HG02623 (cell line): ENCODE data around the gene ATP12A.

Experiments
- ATAC-seq: cut with Tn5 transposase; IDR thresholded peaks from one replicate; pipeline ENCODE4 v1.9.1; 2021; ENCODE audit warnings: moderate library complexity; ENCODE audit not compliant: unreplicated experiment

The ATP12A gene

DNA sequence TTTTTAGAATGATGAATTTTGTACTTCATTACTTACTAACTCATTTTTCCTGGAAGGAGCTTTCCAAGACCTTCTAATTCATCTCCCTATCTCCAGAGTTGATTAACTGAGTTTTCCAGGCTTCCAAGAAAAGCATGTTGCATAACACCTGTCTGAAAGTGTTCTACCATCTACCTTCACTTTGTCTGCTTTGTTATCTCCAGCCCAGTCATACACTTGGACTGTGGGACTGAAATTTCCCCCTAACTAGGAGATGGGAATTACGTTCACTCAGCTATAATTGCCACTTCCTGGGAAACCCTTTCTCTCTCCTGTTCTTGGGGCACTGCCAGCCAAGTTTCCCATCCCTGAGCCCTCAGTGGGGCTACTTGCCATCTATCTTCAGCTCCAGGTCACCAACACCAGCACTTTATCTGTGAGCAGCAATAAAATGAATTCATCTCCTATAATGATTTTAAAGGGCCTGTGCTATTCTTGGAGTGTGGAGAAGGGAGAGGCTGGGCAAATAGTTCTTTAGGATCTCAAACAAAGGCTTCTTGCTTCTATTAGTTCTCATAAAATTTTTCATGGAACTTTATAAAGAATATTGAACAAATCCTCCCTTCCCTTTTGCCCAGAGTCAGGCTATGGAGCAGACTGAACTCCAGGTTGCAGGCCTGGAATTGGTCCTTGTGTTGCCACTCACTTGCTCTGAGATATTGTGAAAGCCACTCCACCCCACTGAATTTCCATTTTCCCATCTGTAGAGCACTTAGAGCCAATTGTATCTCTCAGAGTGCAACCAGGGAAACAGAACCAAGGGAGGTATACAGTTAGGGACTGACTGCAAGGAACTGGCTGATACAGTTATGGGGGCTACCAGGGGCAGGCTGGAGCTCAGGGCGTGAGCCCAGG, 17.8 kb upstream of the ATP12A start:
- ATAC-seq, result no peak

DNA sequence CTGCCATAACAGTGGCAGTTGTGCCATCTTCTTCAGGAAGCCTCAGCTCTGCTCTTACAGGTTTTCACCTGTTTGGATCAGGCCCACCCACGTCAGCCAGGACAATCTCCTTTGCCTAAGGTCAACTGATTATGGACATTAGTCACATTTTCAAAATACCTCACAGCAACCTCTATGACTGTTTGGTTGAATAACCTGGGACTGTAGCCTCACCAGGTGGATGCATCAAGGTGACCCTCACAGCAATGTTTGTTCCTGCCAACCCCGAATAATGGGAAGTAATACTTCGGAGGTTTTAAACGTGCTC, 17.2 kb upstream of the ATP12A start:
- no peak for ATAC-seq

DNA sequence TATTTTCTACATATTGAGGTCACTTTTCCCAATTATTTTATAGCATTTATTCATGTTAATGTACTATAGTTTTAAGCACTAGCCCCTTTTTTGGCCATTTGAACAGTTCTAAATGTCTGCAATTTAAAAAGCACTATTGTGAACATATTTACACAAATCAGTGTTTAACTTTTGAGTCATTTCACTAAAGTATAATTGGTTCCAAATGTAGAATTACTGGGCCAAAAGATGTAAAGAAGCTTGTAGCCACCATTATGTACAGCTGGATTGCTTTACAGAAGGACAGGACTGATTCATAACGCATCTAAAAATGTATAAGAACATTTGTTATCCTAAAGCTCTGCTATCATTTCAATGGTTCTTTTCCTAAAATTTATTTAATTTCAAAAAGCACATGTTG, 16.6 kb upstream of the ATP12A start:
- ATAC-seq, result no peak

DNA sequence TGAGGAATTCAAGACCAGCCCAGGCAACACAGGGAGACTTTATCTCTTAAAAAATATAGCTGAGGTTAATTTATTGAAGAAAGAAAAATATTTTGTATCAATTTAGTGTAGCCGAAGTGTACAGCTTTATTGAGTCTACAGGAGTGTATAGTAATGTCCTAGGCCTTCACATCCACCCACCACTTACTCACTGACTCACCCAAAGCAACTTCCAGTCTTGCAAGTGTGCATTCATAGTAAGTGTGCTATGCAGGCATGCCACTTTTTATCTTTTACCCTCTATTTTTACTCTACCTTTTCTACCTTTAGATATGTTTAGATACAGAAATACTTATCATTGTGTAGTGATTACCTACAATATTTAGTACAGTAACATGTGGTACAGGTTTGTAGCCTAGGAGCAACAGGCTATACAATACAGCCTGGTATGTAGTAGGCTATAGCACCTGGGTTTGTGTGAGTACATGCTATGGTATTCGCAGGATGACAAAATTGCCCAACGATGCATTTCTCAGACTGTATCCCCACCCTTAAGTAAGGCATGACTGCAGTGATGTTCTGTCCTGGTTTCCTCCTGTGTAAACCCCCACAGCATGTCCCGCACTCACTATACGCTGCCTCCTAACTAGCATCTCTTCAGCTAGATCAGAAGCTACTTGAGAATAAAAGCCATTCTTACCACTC, 15.3 kb upstream of the ATP12A start:
- no peak for ATAC-seq

DNA sequence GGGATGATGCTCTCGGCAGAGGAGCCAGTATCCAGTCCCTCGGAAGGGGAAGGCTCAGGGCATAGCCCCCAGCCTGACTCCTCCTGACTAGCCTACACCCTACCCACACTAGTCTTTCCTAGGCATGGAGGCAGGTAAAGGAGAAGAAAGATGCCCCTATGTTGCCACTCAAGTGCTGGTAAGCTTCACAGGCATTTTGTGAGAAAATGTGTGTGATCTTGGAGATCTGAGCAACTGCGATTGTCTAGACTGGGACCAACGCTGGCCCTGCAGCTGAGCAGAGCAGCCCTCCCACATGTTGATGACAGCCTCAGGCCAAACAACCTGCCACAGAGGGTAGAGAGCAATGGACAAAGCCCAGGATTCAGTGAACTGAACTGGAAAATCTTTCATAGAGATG, 11.7 kb upstream of the ATP12A start:
- no peak for ATAC-seq

DNA sequence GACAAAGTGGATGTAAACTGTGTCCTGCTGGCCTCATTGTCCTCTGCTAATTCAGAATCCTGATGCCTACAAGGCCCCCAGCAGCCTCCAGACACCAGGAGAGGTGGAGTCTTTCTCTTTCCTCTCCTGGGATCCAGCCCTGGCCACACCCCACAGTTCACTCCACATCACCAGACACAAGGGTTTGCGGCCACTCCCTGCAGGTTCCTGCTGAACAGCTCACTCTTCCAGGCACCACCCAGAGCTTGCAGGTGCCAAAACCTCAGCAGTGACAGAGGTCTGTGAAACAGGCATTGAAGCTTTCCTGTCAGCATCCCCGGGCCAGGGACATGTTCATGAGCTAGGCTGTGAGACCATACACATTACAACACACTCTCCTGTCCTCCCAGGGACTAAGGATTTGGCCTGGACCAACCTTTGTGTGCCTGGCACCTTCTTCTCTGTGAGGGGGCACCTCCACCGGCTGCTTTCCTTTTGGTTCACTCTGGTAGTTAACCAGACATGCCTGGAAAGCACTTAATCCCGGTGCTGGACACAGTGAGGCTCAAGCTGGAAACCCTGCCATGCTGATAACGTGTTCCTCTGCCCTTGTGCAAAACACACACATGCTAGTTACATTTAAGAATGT, 11.1 kb upstream of the ATP12A start:
- ATAC-seq, result no peak

DNA sequence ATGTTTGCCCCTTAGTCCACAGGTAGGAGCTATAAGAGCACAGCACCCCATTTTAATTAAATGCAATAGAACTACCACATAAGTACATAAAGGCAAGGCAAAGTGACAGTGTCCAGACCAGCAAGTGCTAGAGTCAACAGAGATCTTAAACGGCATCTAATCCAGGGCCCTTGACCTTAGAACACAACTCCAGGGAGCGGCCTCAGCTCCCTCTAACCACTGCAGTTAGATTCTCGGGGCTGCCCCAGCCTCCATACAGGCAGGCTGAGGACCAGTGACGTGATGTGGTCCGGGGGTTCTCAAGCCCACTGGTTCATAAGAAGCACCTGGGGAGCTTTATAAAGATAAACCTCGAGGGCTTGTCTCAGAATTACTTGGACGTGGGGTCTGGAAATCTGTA, 10.0 kb upstream of the ATP12A start:
- ATAC-seq, result no peak

DNA sequence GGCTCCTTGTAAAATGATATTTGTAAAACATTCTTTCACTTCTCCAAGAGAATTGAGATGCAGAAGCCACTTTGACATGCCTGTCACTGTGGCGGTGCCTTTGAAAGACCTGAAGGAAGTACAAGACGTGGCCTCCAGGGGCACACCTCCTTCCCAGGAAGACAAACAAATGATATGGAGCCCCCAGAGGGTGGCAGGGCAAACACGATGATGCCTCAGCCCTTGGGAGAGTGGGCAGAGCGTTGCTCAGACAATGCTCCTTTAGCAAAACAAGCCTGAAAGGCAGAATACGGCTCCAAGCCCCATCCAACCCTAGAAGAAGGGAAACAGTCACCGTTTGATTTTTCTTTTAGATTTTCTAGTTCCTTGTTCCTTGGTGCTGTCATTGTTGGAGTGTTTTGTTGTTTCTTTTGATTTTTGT, 9.2 kb upstream of the ATP12A start:
- no peak for ATAC-seq

DNA sequence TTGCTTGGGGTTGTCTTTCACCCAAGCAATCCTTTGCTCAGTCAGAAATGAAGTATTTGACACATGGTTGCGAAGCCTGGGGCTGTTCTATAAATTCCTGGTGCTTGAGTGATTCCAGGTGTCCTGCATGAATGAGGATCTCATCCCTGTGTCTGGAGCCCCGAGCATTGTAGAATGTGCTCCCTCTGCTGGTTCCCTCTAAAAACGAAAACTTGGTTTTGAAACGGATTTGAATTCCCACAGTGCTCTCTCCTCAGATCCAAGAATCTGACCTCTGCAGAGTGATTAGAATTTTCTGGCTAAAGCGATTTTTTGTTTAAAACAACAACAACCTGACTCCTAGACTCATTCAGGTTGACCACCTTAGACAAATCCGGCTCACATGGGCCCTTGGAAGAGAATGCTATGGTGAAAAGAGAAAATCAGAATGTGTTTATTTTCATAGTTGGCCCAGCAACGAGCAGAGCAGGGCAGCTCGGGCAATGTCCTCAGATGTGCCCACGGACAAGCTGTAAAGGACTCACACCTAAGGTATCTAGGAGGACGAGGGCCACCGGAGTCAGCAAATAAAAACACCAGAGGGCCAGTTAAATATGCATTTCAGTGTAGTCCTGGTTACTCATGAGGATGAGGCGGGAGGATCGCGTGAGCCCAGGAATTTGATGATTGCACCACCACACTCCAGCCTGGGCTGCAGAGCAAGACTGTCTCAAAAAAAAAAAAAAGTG, 8.7 kb upstream of the ATP12A start:
- no peak for ATAC-seq

DNA sequence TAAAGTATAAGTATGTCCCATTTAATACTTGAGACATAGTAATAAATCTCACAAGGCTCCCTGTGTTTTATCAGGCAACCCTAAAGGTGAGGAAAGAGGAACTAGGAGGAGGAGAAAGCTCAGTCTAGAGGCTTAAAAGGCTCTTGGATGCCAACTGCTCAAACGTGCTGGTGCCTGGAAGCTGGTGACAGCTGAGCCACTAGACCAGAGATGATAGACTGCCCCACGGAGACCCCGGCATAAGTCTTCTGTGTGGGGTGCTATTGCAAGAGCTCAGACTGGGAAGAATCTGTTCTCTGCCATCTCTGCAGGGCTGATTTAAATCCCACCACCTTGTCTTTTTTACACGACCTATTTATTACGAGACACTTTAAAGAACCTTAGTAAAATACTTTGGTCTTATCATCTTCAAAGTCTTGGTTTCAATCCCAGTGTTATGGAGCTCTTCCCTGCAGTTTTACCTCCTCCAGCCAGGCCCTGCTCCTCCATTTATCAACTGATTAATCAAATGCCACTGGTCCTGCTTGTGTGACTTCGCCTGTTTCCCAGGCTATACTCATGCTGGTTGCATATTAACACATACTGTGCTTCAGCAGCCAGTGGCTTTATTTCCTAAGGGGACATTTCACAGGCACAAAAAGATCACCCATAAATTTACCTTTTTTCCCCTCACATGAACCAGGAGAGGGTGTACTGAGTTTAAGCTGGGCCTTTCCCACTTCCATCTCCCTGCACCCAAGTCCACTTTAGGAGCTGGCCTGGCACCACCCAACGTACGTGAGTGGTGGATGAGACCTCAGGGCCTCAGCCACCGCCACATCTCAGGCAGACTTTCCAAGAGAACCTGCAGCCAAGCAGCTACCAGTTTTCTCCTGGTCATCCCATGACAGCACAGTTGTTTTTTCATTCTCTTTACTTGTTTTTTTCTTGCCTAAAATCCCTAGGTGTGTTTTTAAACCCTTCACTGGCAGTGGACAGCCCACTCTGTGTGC, 7.8 kb upstream of the ATP12A start:
- no peak for ATAC-seq

DNA sequence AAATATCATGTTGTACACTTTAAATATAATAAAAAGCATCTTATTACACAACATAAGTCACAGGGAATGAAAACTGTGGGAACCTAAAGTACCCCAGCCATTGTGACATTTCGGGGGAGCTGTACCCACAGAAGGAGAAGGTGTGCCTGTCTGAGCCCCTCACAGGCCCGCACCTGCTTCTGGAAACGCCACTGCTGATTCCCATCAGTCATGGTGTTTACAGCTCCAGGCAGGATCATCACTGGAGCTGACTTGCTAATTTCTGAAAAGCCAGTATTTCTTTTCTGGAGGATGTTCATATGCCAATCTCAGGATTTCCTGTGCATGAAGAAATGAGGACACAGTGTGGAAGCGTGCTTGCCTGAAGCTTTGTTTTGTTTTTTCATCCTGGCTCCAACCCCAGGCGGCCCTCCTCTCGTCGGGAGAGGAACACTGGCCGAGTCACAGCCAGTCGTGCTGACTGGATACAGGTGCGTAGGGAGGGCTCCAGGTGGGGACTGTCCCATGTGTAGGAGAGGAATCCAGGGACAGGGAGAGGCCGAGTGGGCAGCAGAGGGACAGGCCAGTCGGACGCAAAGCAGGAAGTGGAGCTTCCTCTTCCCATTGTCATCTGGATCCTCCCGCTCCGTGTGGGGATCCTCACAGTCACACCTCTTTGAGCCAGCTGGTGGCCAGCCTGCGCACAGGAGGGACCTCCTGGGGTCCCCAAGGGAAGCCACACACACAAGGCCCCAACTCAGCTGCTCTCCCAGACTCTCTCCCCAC, 4.2 kb upstream of the ATP12A start:
- ATAC-seq, result no peak

DNA sequence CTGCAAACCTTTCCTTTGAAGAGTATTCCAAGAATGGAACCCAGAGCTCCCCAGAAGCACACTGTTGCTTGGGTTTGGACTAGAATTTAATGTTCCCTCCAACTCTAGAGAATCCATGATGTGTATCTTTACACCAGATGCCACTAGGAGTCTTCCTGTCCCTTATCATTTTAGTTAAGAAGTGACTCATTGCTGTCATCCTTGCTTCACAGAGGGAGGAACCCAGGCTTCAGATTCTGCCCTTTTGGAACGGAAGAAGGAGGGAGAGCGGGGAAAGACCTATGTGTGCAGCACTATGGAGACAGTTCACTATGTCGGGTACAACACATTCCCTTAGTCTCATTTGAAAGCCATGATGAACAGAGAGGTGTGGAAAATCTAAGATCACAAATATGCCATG, 2.1 kb upstream of the ATP12A start:
- ATAC-seq, result no peak

DNA sequence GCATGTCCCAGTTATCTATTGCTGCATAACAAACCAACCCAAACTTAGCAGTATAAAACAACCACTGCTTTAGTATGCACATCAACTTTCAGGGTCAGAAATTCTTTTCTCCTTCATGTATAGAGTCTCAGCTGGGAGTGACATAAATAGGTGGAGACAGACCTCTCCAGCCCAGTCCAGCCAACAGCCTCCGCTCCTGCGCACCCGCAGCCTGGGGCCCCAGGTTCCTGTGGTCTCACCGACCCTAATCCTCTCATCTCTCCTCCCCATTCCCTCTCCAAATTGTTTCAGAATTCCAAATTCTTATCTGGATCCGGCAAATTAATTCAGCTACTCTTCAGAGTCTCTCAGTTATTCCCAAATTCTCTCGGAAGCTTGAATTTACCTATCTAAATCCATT, 522 bp upstream of the ATP12A start:
- no peak for ATAC-seq

DNA sequence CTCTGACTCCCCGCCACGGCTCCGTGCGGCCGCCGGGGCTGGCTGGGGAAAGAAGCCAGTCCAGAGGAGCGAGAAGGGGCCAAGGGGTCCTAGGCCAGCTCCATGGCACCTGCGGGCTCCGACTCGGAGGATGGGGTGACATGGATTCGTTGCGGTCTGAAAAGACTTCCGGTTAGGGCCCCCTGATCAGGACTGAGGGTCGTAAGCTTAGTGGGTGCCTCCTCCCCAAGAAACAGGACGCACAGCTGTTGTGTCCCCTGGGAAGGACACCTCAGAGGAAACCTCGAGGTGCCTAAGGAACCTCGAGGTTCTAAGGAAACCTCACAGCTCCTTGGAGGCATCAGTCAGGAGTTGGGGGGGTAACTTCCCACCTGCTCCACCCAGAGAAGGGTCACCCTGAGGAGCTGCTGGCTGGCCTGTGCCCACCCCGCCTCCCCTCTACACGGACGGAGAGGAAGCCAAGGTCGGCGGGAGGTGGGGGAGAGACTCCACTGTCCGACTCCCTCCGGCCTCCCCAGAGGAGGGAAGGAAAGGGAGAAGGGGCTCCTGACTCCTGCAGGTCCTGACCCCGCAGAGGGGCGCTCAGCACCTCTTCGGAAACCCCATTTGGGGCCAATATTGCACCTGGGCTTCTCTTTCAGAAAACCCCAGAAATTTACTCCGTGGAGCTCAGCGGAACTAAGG, 855 bp downstream of the ATP12A start:
- no peak for ATAC-seq

DNA sequence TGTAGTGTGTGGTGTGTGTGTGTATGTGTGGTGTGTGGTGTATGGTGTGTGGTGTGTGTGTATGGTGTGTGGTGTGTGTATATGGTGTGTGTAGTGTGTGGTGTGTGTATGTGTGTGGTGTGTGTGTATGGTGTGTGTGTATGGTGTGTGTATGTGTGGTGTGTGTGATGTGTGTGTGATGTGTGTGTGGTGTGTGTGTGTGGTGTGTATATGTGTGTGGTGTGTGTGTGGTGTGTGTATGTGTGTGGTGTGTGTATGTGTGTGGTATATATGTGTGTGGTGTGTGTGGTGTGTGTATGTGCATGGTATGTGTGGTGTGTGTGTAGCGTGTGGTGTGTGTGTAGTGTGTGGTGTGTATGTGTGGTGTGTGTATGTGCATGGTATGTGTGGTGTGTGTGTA, 1.7 kb downstream of the ATP12A start:
- ATAC-seq, result no peak

DNA sequence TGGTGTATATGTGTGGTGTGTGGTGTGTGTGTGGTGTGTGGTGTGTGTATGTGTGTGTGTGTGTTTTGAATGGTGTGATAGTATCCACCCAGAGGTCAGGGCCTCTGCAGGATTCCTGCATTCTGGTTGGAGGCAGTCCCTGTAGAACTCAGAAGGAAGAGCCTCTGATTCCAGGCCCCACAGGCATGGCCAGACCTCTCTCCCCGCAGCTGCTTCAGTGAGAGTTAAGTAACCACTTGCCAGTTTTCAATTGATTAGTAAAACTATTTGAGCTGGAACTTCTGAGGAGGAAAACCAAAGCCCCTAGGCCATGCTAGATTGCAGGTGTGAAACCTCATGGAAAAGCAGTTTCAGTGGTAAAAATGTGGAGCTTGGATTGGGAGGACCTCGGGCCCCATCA, 2.1 kb downstream of the ATP12A start:
- ATAC-seq, result no peak

DNA sequence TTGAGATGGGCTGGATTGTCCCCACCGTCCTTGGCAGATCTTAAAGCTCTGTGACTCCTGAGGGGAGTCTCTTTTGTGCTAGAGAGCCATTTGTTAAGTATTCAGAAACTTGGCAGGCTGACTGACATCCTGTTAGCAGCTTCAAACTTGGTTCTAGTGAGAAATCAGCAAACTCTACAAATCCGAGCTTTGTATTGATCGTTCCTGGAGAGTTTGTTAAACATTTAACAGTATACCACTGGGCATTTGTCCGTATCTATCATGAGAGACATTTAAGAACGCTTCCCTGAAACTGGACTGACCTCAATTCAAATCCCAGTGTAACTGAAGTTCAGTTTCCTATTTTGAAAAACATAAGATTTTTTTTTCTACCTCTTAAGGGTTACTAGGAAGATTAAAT, 3.1 kb downstream of the ATP12A start:
- ATAC-seq, result no peak

DNA sequence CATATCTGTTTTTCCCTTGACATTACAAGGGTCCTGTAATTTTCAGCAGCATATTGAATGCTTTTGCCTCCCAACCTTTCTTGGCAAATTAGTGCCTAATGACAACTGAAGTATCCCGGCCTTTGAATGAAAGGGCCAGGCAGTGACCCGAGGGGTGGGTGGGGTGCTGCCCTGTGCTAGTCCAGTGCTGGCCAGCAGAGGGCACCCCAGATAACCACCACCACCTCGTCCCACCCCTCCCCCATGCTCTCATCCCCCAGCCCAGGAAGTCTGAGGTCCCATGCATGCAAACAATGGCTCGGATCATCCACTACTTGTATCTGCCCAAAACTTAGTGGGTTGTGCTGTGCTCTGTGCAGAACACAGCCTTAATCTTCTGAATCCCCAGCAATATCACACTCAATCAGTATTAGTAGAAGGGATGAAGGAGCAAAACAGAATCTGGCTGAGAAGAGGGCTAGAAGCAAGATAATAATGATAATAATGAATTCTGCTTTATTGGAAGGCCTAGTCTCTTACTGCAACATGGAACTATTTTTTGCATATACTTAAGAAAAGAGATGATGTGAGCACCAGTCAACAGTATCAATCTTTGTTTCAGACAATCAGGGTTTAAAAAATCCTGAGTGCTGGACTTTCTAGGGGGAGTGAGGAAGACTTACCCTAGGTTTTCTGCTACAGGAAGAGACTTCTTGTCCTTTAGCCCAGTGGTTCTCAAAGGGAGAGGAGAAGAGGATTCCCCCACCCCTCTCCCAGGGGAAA, 3.8 kb downstream of the ATP12A start:
- ATAC-seq, result no peak
